ENCODE measurements around the gene GABRG3. TPM values are rescaled to one million over a fixed set of nuclear protein-coding genes. Genes with fewer than 3 reads are reported as not detected.

The GABRG3 gene
- total and polyA plus RNA-seq, 2 experiments from 2014 or later: 0.10 to 1.4 TPM

DNA sequence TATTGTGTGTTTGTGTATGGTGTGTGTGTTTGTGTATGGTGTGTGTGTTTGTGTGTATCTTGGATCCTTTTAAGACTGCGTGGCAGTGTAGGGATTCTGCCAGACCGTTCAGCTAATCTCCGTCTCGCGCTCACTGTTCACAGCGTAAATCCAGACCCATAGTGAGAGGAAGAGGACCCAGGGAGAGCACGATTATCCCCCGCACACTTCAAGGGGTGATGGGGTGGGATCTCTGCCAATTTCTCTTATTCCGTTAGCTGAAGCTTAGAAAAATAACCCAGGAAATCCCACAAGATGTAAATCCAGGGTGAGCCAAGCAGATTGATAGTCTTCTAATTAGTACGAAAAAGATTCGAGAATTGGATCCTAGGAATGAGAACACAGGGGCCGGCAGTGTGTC, 381.2 kb downstream of the GABRG3 start:
- Mint-ChIP-seq H3K9me3 (no peaks in the 10 kb centered on the region), H3K4me1 (no peaks in the 10 kb centered on the region), H3K4me3 (no peak overlapping the region), H3K36me3 (ENCODE audit: low read depth) (no peaks in the 10 kb centered on the region), H3K27me3 (ENCODE audit: insufficient read depth, low read depth, poor library complexity) (no peaks in the 10 kb centered on the region), H3K27ac (no peak overlapping the region)
- Histone ChIP-seq H3K36me3 (ENCODE audit: insufficient read depth) (0 out of 2 replicates have a peak, but pooled peaks cover 3% of the 10 kb centered on the region), H3K4me3 (no peak overlapping the region), H3F3A (replicated peaks; ENCODE audit: low read depth) (no peaks in the 10 kb centered on the region), H3K9me2 (ENCODE audit: insufficient read depth) (no peaks in the 10 kb centered on the region), H3K79me2 (replicated peaks; ENCODE audit: insufficient read depth) (no peaks in the 10 kb centered on the region), H3K4me1 (ENCODE audit: insufficient read depth) (no peaks in the 10 kb centered on the region), H4K20me1 (replicated peaks; ENCODE audit: insufficient read depth) (no peaks in the 10 kb centered on the region), H3K27me3 (ENCODE audit: insufficient read depth) (no peaks in the 10 kb centered on the region), H3K27ac (ENCODE audit: low read depth) (no peak overlapping the region), H3K4me2 (no peak overlapping the region), H2AFZ (no peak overlapping the region)
- ATAC-seq: no peak
- TF ChIP-seq, protein P1, sequence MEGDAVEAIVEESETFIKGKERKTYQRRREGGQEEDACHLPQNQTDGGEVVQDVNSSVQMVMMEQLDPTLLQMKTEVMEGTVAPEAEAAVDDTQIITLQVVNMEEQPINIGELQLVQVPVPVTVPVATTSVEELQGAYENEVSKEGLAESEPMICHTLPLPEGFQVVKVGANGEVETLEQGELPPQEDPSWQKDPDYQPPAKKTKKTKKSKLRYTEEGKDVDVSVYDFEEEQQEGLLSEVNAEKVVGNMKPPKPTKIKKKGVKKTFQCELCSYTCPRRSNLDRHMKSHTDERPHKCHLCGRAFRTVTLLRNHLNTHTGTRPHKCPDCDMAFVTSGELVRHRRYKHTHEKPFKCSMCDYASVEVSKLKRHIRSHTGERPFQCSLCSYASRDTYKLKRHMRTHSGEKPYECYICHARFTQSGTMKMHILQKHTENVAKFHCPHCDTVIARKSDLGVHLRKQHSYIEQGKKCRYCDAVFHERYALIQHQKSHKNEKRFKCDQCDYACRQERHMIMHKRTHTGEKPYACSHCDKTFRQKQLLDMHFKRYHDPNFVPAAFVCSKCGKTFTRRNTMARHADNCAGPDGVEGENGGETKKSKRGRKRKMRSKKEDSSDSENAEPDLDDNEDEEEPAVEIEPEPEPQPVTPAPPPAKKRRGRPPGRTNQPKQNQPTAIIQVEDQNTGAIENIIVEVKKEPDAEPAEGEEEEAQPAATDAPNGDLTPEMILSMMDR (conservative IDR thresholded peaks at IDR 0.05; ENCODE audit: low read depth in 2 of 2): no peak
- TF ChIP-seq POLR2AphosphoS5 (IDR thresholded peaks at IDR 0.05; ENCODE audit: low read depth): no peak
- TF ChIP-seq NANOG (IDR thresholded peaks at IDR 0.05; ENCODE audit: borderline replicate concordance): no peak
- no peak for TF ChIP-seq JUNB (IDR thresholded peaks at IDR 0.05; ENCODE audit: unreplicated experiment)
- TF ChIP-seq ZNF462 (CRISPR knock-in tag; IDR thresholded peaks at IDR 0.05): no peak
- TF ChIP-seq EZH2 (IDR thresholded peaks at IDR 0.05; ENCODE audit: low read depth, unreplicated experiment): no peak
- TF ChIP-seq EZH2phosphoT487 (IDR thresholded peaks at IDR 0.05; ENCODE audit: unreplicated experiment): no peak
- TF ChIP-seq REST (IDR thresholded peaks at IDR 0.05; ENCODE audit: unreplicated experiment): no peak
- TF ChIP-seq ZNF331 (CRISPR knock-in tag; IDR thresholded peaks at IDR 0.05; ENCODE audit: low read depth): no peak
- TF ChIP-seq STAT1 (IDR thresholded peaks at IDR 0.05; ENCODE audit: unreplicated experiment): no peak
- TF ChIP-seq ZNF114 (CRISPR knock-in tag; IDR thresholded peaks at IDR 0.05): no peak
- no peak for TF ChIP-seq CREB1 (CRISPR knock-in tag; IDR thresholded peaks at IDR 0.05; ENCODE audit: low read depth)
- TF ChIP-seq, protein P2, sequence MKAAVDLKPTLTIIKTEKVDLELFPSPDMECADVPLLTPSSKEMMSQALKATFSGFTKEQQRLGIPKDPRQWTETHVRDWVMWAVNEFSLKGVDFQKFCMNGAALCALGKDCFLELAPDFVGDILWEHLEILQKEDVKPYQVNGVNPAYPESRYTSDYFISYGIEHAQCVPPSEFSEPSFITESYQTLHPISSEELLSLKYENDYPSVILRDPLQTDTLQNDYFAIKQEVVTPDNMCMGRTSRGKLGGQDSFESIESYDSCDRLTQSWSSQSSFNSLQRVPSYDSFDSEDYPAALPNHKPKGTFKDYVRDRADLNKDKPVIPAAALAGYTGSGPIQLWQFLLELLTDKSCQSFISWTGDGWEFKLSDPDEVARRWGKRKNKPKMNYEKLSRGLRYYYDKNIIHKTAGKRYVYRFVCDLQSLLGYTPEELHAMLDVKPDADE (IDR thresholded peaks at IDR 0.05): no peak
- DNase-seq (ENCODE audit: low spot score): no peak

Data from GM23338 (cell line).